H9 (cell line): ENCODE data around the gene IGFBP7. TPM values are rescaled to one million over a fixed set of nuclear protein-coding genes. Genes with fewer than 3 reads are reported as not detected.
A peak's percentile ranks its signal among the peaks of the same experiment; 100 is the strongest.

Experiments
- DNase-seq: peaks from one replicate; pipeline ENCODE4 v3.0.0-alpha.2; 2017
- H2AFZ ChIP-seq: one replicate; pipeline ENCODE4 v1.6.1; 2013; ENCODE audit warnings: mild to moderate bottlenecking, low read length, control low read depth, moderate library complexity
- H2AK5ac ChIP-seq: 2 replicates; pipeline ENCODE4 v1.6.1; 2013; ENCODE audit warnings: low read length, control low read depth, mixed read lengths; ENCODE audit not compliant: insufficient read length
- H2BK120ac ChIP-seq: one replicate; pipeline ENCODE4 v1.6.1; 2013; ENCODE audit warnings: low read depth, mild to moderate bottlenecking, low read length, control low read depth, inconsistent platforms; ENCODE audit not compliant: poor library complexity, severe bottlenecking
- H2BK12ac ChIP-seq: 2 replicates; pipeline ENCODE4 v1.6.1; 2013; ENCODE audit warnings: low read length, control low read depth, mixed read lengths, low read depth; ENCODE audit not compliant: insufficient read length
- H2BK15ac ChIP-seq: 2 replicates; pipeline ENCODE4 v1.6.1; 2013; ENCODE audit warnings: low read depth, low read length, control low read depth
- H2BK20ac ChIP-seq: one replicate; pipeline ENCODE4 v1.6.1; 2013; ENCODE audit warnings: low read depth, mild to moderate bottlenecking, low read length, control low read depth, inconsistent platforms; ENCODE audit not compliant: poor library complexity, severe bottlenecking
- H2BK5ac ChIP-seq: 2 replicates; pipeline ENCODE4 v1.6.1; 2013; ENCODE audit warnings: low read length, control low read depth, mixed read lengths; ENCODE audit not compliant: insufficient read length
- H3K14ac ChIP-seq: 2 replicates; pipeline ENCODE4 v1.6.1; 2013; ENCODE audit warnings: low read length, control low read depth; ENCODE audit not compliant: insufficient read depth
- H3K18ac ChIP-seq: 2 replicates; pipeline ENCODE4 v1.6.1; 2013; ENCODE audit warnings: low read depth, mild to moderate bottlenecking, mixed read lengths, low read length, control low read depth; ENCODE audit not compliant: insufficient read length
- H3K23ac ChIP-seq: 2 replicates; pipeline ENCODE4 v1.6.1; 2013; ENCODE audit warnings: low read length, control low read depth, mixed read lengths, low read depth; ENCODE audit not compliant: insufficient read length
- H3K23me2 ChIP-seq: 2 replicates; pipeline ENCODE4 v1.6.1; 2013; ENCODE audit warnings: low read depth, mild to moderate bottlenecking, mixed read lengths, low read length, control low read depth; ENCODE audit not compliant: insufficient read length, poor library complexity, severe bottlenecking
- H3K27ac ChIP-seq: 2 replicates; pipeline ENCODE4 v1.5.1; 2013; ENCODE audit warnings: low read length, control low read depth, mixed read lengths, low read depth; ENCODE audit not compliant: insufficient read length
- H3K27me3 ChIP-seq: 2 replicates; pipeline ENCODE4 v1.6.1; 2013; ENCODE audit warnings: low read length, control low read depth, inconsistent platforms; ENCODE audit not compliant: insufficient read depth
- H3K4ac ChIP-seq: 2 replicates; pipeline ENCODE4 v1.6.1; 2013; ENCODE audit warnings: low read depth, mild to moderate bottlenecking, control low read depth, inconsistent platforms, low read length, moderate library complexity
- H3K4me1 ChIP-seq: 2 replicates; pipeline ENCODE4 v1.6.1; 2013; ENCODE audit warnings: low read length, control low read depth, inconsistent platforms; ENCODE audit not compliant: insufficient read depth
- H3K4me2 ChIP-seq: 2 replicates; pipeline ENCODE4 v1.6.1; 2013; ENCODE audit warnings: low read length, control low read depth, mixed read lengths; ENCODE audit not compliant: insufficient read length, insufficient read depth
- H3K56ac ChIP-seq: 2 replicates; pipeline ENCODE4 v1.6.1; 2013; ENCODE audit warnings: low read depth, mild to moderate bottlenecking, mixed read lengths, low read length, control low read depth; ENCODE audit not compliant: insufficient read length
- H3K79me1 ChIP-seq: 2 replicates; pipeline ENCODE4 v1.6.1; 2013; ENCODE audit warnings: low read depth, mild to moderate bottlenecking, moderate library complexity, low read length, control low read depth, inconsistent platforms; ENCODE audit not compliant: insufficient read depth, poor library complexity, severe bottlenecking
- H3K79me2 ChIP-seq: 2 replicates; pipeline ENCODE4 v1.6.1; 2013; ENCODE audit warnings: low read length, control low read depth, inconsistent platforms; ENCODE audit not compliant: insufficient read depth
- H3K9ac ChIP-seq: 2 replicates; pipeline ENCODE4 v1.6.1; 2013; ENCODE audit warnings: low read length, control low read depth, mixed read lengths; ENCODE audit not compliant: insufficient read length; ENCODE audit errors: extremely low read depth
- H3K9me3 ChIP-seq: one replicate; pipeline ENCODE4 v1.6.1; 2013; ENCODE audit warnings: low read depth, low read length, inconsistent platforms; ENCODE audit not compliant: control insufficient read depth
- H3T11ph ChIP-seq: one replicate; pipeline ENCODE4 v1.6.1; 2013; ENCODE audit warnings: mild to moderate bottlenecking, low read length, control low read depth, inconsistent platforms
- H4K20me1 ChIP-seq: one replicate; pipeline ENCODE4 v1.6.1; 2013; ENCODE audit not compliant: control insufficient read depth, insufficient read length, insufficient read depth
- H4K5ac ChIP-seq: 2 replicates; pipeline ENCODE4 v1.6.1; 2013; ENCODE audit warnings: low read depth, mild to moderate bottlenecking, mixed read lengths, low read length, control low read depth; ENCODE audit not compliant: insufficient read length
- H4K8ac ChIP-seq: replicated peaks from 2 replicates; pipeline ENCODE4 v1.6.1; 2013; ENCODE audit warnings: low read length, control low read depth, mixed read lengths, low read depth; ENCODE audit not compliant: insufficient read length
- H4K91ac ChIP-seq: 2 replicates; pipeline ENCODE4 v1.6.1; 2013; ENCODE audit warnings: low read depth, mild to moderate bottlenecking, moderate library complexity, mixed read lengths, low read length, control low read depth; ENCODE audit not compliant: insufficient read length
- H3K27ac Mint-ChIP-seq, 3 experiments: 2 replicates in 2 of 3; 3 replicates in 1 of 3; pipeline ENCODE4 v1.8.0; 2020 to 2021; ENCODE audit warnings: mixed read lengths in 3 of 3, mild to moderate bottlenecking in 1 of 3, moderate library complexity in 1 of 3
- H3K27me3 Mint-ChIP-seq: 2 replicates; pipeline ENCODE4 v1.8.0; 2021; ENCODE audit warnings: low read depth, mild to moderate bottlenecking, moderate library complexity, mixed read lengths
- H3K36me3 Mint-ChIP-seq, 3 experiments: 2 replicates in 2 of 3; 3 replicates in 1 of 3; pipeline ENCODE4 v1.8.0; 2020 to 2021; ENCODE audit warnings: low read depth in 3 of 3, mixed read lengths in 3 of 3; ENCODE audit not compliant: insufficient read depth in 1 of 3
- H3K4me1 Mint-ChIP-seq, 2 experiments: 2 replicates each; pipeline ENCODE4 v1.8.0; 2020; ENCODE audit warnings: mixed read lengths in 2 of 2
- H3K4me3 Mint-ChIP-seq, 2 experiments: 2 replicates in 1 of 2; 3 replicates in 1 of 2; pipeline ENCODE4 v1.8.0; 2020 to 2021; ENCODE audit warnings: mild to moderate bottlenecking in 2 of 2, mixed read lengths in 2 of 2, moderate library complexity in 1 of 2
- H3K9me3 Mint-ChIP-seq, 2 experiments: 2 replicates in 1 of 2; 3 replicates in 1 of 2; pipeline ENCODE4 v1.8.0; 2020; ENCODE audit warnings: mild to moderate bottlenecking in 2 of 2, mixed read lengths in 2 of 2, moderate library complexity in 1 of 2
- CTCF ChIP-seq: fragments of 200-600 bp; sonication (generic); conservative IDR thresholded peaks from 3 replicates; pipeline ENCODE4 v1.8.0; 2021; ENCODE audit warnings: antibody characterized with exemption, mild to moderate bottlenecking
- WGBS: extraction: QIAGEN DNeasy Blood & Tissue Kit; methylation state at CpG from one replicate; pipeline ENCODE4 v1.1.7; 2013; ENCODE audit warnings: missing lambda C conversion rate, low lambda C conversion rate, mixed read lengths; ENCODE audit not compliant: insufficient read length; ENCODE audit errors: extremely low coverage; 5-methylcytosine and 5-hydroxymethylcytosine counted together
- total RNA-seq: library from RNA; stranded (reverse); gene quantifications from 2 replicates; pipeline ENCODE4 v1.2.1, GENCODE V29; 2021

The IGFBP7 gene
- total RNA-seq, 1 experiment from 2014 or later = 0.37 TPM

GRCh38 chr4:57043347-57044251 is 66.6 kb downstream of the IGFBP7 start:
- no peaks in the 10 kb centered on the region; the same call in 1 of the 2 replicates for H3K4me1 ChIP-seq
- no peak overlapping the region for H3K14ac ChIP-seq
- no peak overlapping the region for H2BK15ac ChIP-seq
- H2BK12ac ChIP-seq = no peak overlapping the region
- no peak overlapping the region for H2AFZ ChIP-seq
- no peak overlapping the region for H3K9ac ChIP-seq
- no peak overlapping the region for H3K4me2 ChIP-seq
- H3K23ac ChIP-seq = no peak overlapping the region
- H3K18ac ChIP-seq = no peak overlapping the region
- H4K5ac ChIP-seq = no peak overlapping the region
- no peak overlapping the region for H3T11ph ChIP-seq
- H3K27ac ChIP-seq = no peak overlapping the region
- H3K27me3 Mint-ChIP-seq = peaks cover 3% of the 10 kb centered on the region; the same call in 1 of the 2 replicates
- DNase-seq = no peak
- H2AK5ac ChIP-seq = no peak overlapping the region
- TF ChIP-seq CTCF = no peak
- H3K9me3 Mint-ChIP-seq = peaks cover 3 to 8% of the 10 kb centered on the region in 2 experiments; a peak in 4 of 5 replicates
- H4K20me1 ChIP-seq = no peaks in the 10 kb centered on the region
- no peaks in the 10 kb centered on the region for H3K79me2 ChIP-seq
- H3K79me1 ChIP-seq = no peaks in the 10 kb centered on the region
- peak overlapping the region in 1 of 3 experiments; percentile 11; a peak in 1 of 7 replicates for H3K27ac Mint-ChIP-seq
- H2BK20ac ChIP-seq = no peak overlapping the region
- no CpG with 5 or more reads among the region's 6 CpGs for WGBS
- no peaks in the 10 kb centered on the region for H3K9me3 ChIP-seq
- H3K56ac ChIP-seq = no peak overlapping the region
- no peaks in the 10 kb centered on the region for H3K27me3 ChIP-seq
- no peak overlapping the region for H2BK5ac ChIP-seq
- peaks cover 0 to 7% (median 4%) of the 10 kb centered on the region in 3 experiments; a peak in 3 of 7 replicates for H3K36me3 Mint-ChIP-seq
- peaks cover 13 to 15% of the 10 kb centered on the region in 2 experiments for H3K4me1 Mint-ChIP-seq
- no peak overlapping the region for H3K4ac ChIP-seq
- H2BK120ac ChIP-seq = no peak overlapping the region
- no peak overlapping the region for H4K91ac ChIP-seq
- H3K23me2 ChIP-seq = no peaks in the 10 kb centered on the region
- no peak overlapping the region for H4K8ac ChIP-seq
- H3K4me3 Mint-ChIP-seq = no peak overlapping the region
